Stimulated activated CD4-positive, alpha-beta T cell treated with anti-CD3 and anti-CD28 coated beads, Interleukin-15, amount 100 ng/mL, for 24 hours (primary cell): Measurements from ENCODE around the gene GDAP1L1.
"Not testable (repeated sequence)": the region's sequence is repeated elsewhere in the genome, so short reads cannot be mapped to it uniquely, and the experiment has no call there.

Experiments used
- DNase-seq: peaks from one replicate; pipeline ENCODE4 v3.0.0-alpha.2; 2020

Gene GDAP1L1

GRCh38 chr20:44258226-44258890 lies 11.2 kb downstream of the GDAP1L1 start:
- DNase-seq, result no peak

DNA sequence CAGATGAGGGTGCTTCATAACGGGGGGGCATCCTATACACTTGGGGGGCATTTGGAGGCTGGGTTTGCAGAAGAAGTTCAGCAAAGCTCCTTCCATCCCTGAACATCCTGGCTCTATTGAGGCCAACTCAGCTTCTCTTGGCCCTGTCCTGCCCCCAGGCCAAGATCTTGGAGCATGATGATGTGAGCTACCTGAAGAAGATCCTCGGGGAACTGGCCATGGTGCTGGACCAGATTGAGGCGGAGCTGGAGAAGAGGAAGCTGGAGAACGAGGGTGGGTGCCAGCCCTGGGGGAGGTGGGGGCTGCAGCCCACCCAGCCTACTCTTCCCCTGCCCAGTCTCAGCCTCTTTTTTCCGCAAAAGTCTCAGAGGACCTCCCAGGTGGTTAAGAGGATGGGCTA lies 17.2 kb downstream of the GDAP1L1 start:
- no peak for DNase-seq

DNA sequence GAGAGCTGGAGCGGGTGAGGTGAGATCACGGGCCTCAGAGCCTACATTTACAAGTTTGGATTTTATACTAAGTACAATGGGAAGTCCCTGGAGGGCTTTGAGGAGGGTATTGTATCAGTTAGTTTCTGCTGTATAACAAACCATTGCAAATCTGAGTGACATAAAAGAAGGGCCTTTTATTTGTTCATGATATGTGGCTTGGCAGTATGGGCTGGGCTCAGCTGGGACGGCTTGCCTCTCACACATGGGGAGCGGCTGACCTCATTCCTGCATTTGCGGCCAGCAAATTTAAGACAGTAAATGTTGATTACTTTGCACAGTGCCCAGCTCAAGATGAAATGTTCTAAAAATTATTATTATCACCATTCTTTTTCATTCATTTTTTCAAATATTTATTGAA lies 21.7 kb downstream of the GDAP1L1 start:
- no peak for DNase-seq

GRCh38 chr20:44271915-44272663 lies 25.0 kb downstream of the GDAP1L1 start:
- DNase-seq, result no peak

GRCh38 chr20:44273231-44274215 lies 26.4 kb downstream of the GDAP1L1 start:
- DNase-seq, result no peak

DNA sequence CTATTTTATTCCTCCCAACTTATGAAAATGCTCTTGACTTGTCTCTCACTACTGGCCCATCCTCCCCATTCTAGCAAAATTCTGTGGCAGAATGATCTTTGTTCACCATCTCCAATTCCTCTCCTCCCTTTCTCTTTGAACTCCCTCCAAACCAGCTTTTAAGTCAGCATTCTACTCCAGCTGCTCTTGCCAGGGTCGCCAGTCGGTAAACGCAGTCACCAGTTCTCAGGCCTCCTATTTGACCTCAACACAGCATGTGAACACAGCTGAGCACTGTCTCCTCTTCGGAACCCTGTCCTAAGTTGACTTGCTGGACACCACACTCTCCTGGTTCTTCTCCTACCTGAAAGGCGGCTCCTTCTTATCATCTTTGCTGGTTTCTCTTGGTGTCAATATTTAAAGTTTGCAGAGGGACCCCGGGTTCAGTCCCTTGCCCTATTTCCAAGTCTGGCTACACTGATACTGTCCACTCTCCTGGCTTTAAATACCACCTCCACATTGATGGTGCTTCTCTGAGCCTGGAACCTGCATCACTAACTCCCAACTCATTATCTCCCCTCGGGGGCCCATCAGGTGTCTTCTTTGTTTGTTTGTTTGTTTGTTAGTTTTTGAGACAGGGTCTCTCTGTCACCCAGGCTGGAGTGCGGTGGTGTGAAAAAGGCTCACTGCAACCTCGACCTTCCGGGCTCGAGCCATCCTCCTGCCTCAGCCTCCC lies 27.4 kb downstream of the GDAP1L1 start:
- no peak for DNase-seq

DNA sequence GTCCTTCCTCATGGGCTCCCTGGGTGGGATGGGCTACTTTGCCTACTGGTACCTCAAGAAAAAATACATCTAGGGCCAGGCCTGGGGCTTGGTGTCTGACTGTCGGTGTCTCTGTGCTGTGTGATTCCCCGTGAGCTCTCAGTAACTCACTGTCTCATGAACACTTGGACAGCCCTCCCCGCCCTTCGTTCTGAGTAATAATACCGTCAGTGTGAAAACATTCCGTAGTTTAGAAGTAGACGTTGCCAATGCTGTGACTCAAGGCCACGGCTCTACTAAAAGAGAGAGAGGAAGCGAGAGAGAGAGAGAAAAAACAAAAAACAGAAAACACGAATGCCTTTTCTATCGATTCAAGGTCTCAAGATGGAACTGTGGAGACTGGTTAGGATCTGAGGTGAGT lies 32.1 kb downstream of the GDAP1L1 start:
- DNase-seq, result no peak

GRCh38 chr20:44280387-44280786 lies 33.3 kb downstream of the GDAP1L1 start:
- DNase-seq, result no peak

DNA sequence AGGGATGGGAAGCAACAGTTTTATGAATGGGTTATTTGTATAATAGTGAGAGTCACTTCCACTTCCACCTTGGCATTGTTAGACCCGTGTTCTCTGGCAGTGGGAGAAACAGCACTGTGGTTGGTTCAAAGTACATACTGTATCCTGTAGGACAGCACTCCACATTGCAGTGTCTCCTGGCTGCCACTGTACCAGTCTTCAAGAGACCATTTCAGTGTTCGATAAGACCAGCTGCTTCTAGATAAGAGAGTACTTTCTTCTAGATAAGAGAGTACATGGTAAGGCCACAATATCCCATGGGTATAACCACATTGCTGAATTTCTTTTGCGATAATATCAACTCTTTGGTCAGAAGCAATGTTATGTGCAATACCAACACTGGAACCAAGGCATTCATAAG lies 35.1 kb downstream of the GDAP1L1 start:
- no peak for DNase-seq

DNA sequence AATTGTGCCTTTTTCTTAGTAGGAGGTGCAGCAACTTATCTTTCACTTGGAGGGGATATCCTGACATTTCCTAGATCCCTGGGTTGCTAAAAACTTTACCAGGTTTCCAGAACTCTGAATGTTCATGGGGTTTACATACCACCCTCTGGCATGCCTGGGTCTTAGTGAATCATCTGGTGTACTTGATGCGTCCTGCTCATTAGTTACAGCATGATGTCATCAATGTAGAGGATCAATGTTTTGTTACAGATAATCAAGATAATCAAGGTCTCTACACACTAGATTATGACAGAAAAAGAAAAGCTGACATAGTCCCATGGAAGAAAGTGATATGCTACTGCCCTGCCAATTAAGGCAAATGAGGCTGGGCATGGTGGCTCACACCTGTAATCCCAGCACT lies 36.9 kb downstream of the GDAP1L1 start:
- no peak for DNase-seq

DNA sequence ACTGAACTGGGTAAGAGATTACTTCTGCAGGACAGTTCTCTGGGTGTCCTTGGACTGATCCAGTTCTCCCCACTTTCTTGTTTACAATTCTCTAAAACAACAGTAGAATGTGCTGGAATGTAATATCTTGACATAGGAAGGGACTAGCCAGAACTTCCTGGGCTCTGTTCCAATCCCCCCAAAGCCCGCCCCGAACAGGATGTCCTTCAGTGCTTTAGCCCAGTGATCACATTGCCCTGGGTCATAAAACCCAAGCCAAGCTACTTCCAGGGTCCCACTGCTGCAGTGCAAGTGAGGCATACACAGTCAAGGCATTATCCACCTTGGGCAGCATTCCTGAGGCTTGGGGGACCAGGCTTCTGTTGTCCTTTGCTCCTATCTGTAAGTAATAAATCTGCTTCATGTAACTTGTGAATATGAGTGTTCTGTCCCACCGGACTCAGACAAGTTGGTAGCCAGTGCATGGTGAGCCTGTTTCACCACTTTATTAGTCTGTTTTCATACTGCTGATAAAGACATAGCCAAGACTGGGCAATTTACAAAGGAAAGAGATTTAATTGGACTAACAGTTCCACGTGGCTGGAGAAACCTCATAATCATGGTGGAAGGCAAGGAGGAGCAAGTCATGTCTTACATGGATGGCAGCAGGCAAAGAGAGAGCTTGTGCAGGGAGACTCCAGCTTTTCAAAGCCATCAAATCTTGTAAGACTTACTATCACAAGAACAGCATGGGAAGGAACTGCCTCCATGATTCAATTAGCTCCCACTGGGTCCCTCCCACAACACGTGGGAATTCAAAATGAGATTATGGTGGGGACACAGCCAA lies 40.4 kb downstream of the GDAP1L1 start:
- no peak for DNase-seq

- DNase-seq, result no peak
Observed at GRCh38 chr20:44288252-44288651, 41.1 kb downstream of the GDAP1L1 start.

DNA sequence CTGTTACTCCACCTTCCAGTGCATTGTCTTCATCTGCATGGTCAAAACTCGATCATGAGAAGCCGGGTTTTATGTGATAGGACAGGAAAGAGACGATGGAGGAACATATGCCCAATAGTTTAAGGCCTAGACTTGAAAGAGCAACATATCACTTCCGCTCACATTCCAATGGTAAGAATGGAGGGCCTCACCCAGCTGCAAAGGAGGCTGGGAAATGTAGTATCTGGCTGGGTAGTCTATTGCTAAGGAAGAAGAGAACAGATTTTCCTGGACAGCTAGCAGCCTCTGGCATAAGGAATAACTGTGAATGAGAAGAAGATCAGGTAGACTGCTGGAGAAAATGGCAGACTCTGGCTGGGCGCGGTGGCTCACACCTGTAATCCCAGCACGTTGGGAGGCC lies 44.6 kb downstream of the GDAP1L1 start:
- no peak for DNase-seq

DNA sequence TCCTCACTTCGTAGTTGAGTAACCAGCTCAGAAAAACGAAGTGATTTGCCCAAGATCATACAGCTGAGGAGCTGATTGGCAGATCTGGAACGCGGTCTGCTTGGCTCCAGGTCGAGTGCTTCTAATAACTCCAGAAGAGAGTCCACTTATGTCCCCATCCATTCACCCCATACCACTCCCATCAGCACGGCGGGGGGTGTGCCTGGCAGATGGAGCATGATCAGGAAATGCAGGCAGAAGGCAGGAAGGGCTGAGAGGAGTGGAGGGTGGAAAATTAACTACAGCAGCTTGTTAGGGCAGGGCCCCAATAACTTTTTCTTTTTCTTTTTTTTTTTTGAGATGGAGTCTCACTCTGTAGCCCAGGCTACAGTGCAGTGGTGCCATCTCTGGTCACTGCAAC lies 48.9 kb downstream of the GDAP1L1 start:
- DNase-seq, result no peak

- no peak for DNase-seq
Observed at GRCh38 chr20:44297721-44298120, 50.6 kb downstream of the GDAP1L1 start.

- DNase-seq, result not testable (repeated sequence)
Observed at GRCh38 chr20:44299011-44299535, 52.0 kb downstream of the GDAP1L1 start.

- DNase-seq, result no peak
Observed at GRCh38 chr20:44301285-44301684, 54.2 kb downstream of the GDAP1L1 start.

GRCh38 chr20:44302026-44302669 lies 55.0 kb downstream of the GDAP1L1 start:
- no peak for DNase-seq

DNA sequence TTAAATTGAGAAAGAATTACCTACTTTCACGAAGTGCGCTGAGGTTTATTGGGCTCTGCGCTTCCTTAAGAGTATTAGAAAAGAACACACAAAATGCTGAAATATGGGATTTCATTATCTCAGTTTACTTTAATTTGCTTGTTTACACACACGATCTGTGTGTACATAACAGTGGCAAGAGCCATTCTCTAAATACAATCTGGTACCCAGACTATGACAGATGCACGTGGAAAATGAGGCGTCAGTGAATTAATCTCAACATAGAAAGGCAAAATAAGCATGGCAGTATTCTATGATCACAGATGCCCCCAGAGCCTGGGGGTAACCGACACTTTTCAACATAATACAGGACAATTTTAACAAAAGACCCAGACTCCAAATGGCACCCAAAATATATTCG lies 55.6 kb downstream of the GDAP1L1 start:
- no peak for DNase-seq

DNA sequence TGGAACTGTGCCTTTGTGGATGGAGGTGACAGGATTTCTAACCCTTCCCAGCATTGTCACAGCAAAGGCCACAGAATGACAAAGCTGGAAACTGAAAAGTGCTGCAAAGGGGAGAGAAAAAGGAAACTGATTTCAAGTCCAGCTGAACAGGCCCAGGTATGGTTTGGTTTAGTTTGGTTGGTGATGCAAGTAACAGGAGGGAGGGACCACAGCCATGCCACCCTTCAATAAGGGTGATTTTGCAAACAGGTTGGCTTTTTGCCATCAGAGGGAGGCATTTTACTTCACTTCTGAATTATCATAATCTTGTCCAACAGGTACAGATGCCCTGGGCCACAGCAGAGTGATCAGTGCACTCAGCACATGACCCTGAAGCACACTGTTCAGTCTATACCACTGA lies 57.3 kb downstream of the GDAP1L1 start:
- no peak for DNase-seq

DNA sequence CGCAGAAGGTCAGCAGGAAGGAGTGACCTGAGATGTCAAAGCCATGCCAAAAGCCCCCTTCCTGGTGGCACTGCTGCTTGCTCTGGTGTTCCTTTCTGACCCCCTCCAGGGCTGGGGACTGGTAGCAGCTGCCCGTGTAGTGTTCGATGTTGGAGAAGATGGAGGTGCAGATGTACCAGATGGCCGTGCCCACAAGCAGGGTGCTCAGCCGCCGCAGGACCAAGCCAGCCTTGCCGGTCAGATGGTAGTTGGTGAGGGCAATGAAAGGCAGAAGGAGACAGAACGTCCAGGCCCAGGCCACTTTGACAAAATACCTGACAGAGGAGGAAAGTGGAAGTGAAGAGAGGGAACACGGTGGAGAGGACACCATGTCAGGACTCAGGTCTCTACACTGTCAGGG lies 59.8 kb downstream of the GDAP1L1 start:
- no peak for DNase-seq
